ENCODE results near the gene RALBP1. TPM values are rescaled to one million over a fixed set of nuclear protein-coding genes. Genes with fewer than 3 reads are reported as not detected.

Gene RALBP1
- total and polyA plus RNA-seq, 2 of the 8 experiments (the other 6 are each of a cell fraction or from before 2014, with no cell fraction given): 40.3 to 67.8 TPM

DNA sequence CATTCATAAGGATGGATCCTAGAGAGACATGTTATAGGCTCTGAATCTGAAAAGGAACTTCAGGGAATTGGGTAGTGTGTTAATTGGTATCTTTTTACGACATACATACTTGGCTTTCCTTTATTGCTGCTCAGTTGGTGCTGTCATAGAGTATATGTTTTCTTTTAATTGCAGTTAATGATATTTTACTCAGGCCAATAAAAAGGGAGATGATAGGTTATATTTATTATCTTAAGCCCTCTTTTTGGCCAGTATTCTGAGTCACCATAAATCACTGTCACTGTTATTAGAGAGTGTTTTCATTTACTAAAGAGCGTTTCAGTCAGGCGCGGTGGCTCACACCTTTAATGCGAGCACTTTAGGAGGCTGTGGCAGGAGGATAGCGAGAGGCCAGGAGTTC, 47.6 kb downstream of the RALBP1 start:
- no peak overlapping the region for H3K56ac ChIP-seq (replicated peaks; ENCODE audit: insufficient read length, low read depth, low read length)
- H2BK120ac ChIP-seq (replicated peaks; ENCODE audit: low read depth, low read length): no peak overlapping the region
- H3K4me3 ChIP-seq (ENCODE audit: extremely low read depth in 1 of 4, insufficient read depth in 2 of 4, low read depth in 3 of 4, low read length in 4 of 4): no peak overlapping the region
- H2BK20ac ChIP-seq (ENCODE audit: low read length): no peak overlapping the region
- no peak overlapping the region for H3K23ac ChIP-seq (ENCODE audit: insufficient read length)
- no peak overlapping the region for H4K5ac ChIP-seq (ENCODE audit: insufficient read length, low read depth, low read length)
- H2BK5ac ChIP-seq (ENCODE audit: low read depth, low read length): no peak overlapping the region
- H3K79me2 ChIP-seq (ENCODE audit: control insufficient read depth in 1 of 2, insufficient read depth in 2 of 2, low read length in 2 of 2): no peaks in the 10 kb centered on the region
- no peak overlapping the region for H2AFZ ChIP-seq (ENCODE audit: low read length)
- DNase-seq (ENCODE audit: low read depth in 1 of 2, low spot score in 2 of 2): no peak
- no peak for FAIRE-seq
- H3K14ac ChIP-seq (ENCODE audit: insufficient read length): no peak overlapping the region
- no peak overlapping the region for H2AK5ac ChIP-seq (ENCODE audit: low read depth, low read length)
- no peak overlapping the region for H4K91ac ChIP-seq (replicated peaks; ENCODE audit: insufficient read length, low read length)
- H3K27me3 ChIP-seq (replicated peaks in 1 of 4; ENCODE audit: control insufficient read depth in 3 of 4, extremely low read depth in 1 of 4, insufficient read depth in 3 of 4, low read length in 3 of 4): no peaks in the 10 kb centered on the region
- no peaks in the 10 kb centered on the region for H3K79me1 ChIP-seq (ENCODE audit: low read depth, low read length)
- no peak overlapping the region for H3K9ac ChIP-seq (replicated peaks in 1 of 4; ENCODE audit: extremely low read depth in 1 of 4, low read depth in 3 of 4, low read length in 3 of 4)
- no peak overlapping the region for H2BK15ac ChIP-seq (ENCODE audit: low read length)
- ChIA-PET POLR2A (ENCODE audit: partially characterized antibody) (no interaction called here), CTCF (ENCODE audit: partially characterized antibody) (interaction anchor here (1.0 to 1.7 kb wide), 2 partner anchors 9 to 51 kb away, joined by 3 to 6 read pairs; no protein-coding TSS in a partner anchor)
- H3K4me2 ChIP-seq (ENCODE audit: insufficient read depth in 1 of 2, low read depth in 2 of 2, low read length in 2 of 2): no peak overlapping the region
- H4K8ac ChIP-seq (ENCODE audit: extremely low read depth, insufficient read depth, low read length): no peak overlapping the region
- no peaks in the 10 kb centered on the region for H4K20me1 ChIP-seq (replicated peaks in 1 of 2; ENCODE audit: control insufficient read depth in 1 of 2, insufficient read depth in 2 of 2, low read length in 2 of 2)
- H3K4ac ChIP-seq (replicated peaks; ENCODE audit: insufficient read length, low read depth, low read length): no peak overlapping the region
- WGBS, 2 experiments (ENCODE audit: extremely low coverage in 1 of 2, insufficient coverage in 1 of 2, insufficient read length in 1 of 2, insufficient replicate concordance in 2 of 2, low coverage in 1 of 2, low lambda C conversion rate in 2 of 2, missing lambda C conversion rate in 1 of 2): 93% methylated on average over 6 of the region's 6 CpGs; no CpG with 5 or more reads in 1 of the 2 experiments
- no peak overlapping the region for H2BK12ac ChIP-seq (ENCODE audit: low read depth, low read length)
- peaks cover 0 to 30% (median 13%) of the 10 kb centered on the region in 4 experiments; a peak in 7 of 8 replicates for H3K36me3 ChIP-seq (ENCODE audit: control insufficient read depth in 2 of 4, insufficient read depth in 4 of 4, low read length in 3 of 4)
- no peaks in the 10 kb centered on the region for H3K23me2 ChIP-seq (ENCODE audit: low read depth, low read length)
- H3K4me1 ChIP-seq (replicated peaks in 1 of 4; ENCODE audit: control insufficient read depth in 3 of 4, insufficient read depth in 4 of 4, low read length in 3 of 4): no peaks in the 10 kb centered on the region
- no peak overlapping the region for H3K18ac ChIP-seq (ENCODE audit: extremely low read depth, low read length)
- H3K9me3 ChIP-seq (ENCODE audit: insufficient read depth in 2 of 2, low read depth in 1 of 2, low read length in 1 of 2): peaks cover 8% of the 10 kb centered on the region in 2 experiments; a peak in 3 of 4 replicates
- no peak overlapping the region for H3K27ac ChIP-seq (ENCODE audit: low read depth, low read length)
- TF ChIP-seq JUND (IDR thresholded peaks at IDR 0.05; ENCODE audit: low read length): no peak

Measured in H1 (cell line).